B cell (primary cell): ENCODE results near the gene KRTAP10-2. TPM values are rescaled to one million over a fixed set of nuclear protein-coding genes. Genes with fewer than 3 reads are reported as not detected.

Source experiments
- ATAC-seq: fragments of 200-7000 bp; cut with Tn5 transposase; one replicate; pipeline ENCODE4 v1.10.0; 2021; ENCODE audit warnings: low read depth, mild to moderate bottlenecking, moderate number of reproducible peaks, moderate library complexity
- CTCF ChIA-PET: fragments of 350-600 bp; sonication (Branson Sonifier 250); formaldehyde crosslinking; loops from one replicate; lab custom pipeline; 2021; ENCODE audit warnings: antibody characterized with exemption, inconsistent platforms; lab: Charles Lee
- POLR2A ChIA-PET: fragments of 350-600 bp; sonication (Branson Sonifier 250); formaldehyde crosslinking; loops from one replicate; lab custom pipeline; 2021; ENCODE audit warnings: antibody characterized with exemption; lab: Charles Lee
- DNase-seq: peaks from one replicate; pipeline ENCODE4 v3.0.0; 2013
- H2AFZ ChIP-seq: 2 replicates; pipeline ENCODE4 v1.6.1; 2012; ENCODE audit warnings: mild to moderate bottlenecking, low read depth, low read length; ENCODE audit not compliant: insufficient read depth, poor library complexity, severe bottlenecking
- H3K27ac ChIP-seq, 2 donors: 1 replicate in 1 of 2; 2 replicates in 1 of 2; pipeline ENCODE4 v1.5.1; 2012 to 2013; ENCODE audit warnings: low read length in 2 of 2, mild to moderate bottlenecking in 2 of 2, moderate library complexity in 1 of 2
- H3K27me3 ChIP-seq, 4 experiments: fragments of 200-600 bp in 1 of 4; sonication (generic) in 1 of 4; replicated peaks in 1 of 4; 1 replicate in 2 of 4; 2 replicates in 2 of 4; pipeline versions ENCODE4 v1.6.1 to v1.7.0; 2013 to 2016; ENCODE audit warnings: low read length in 3 of 4, mild to moderate bottlenecking in 2 of 4, mixed read lengths in 1 of 4, moderate library complexity in 1 of 4; ENCODE audit not compliant: insufficient read depth in 4 of 4, control insufficient read depth in 3 of 4; ENCODE audit errors: control extremely low read depth in 1 of 4
- H3K36me3 ChIP-seq, 2 experiments: replicated peaks in 1 of 2; 1 replicate in 1 of 2; 2 replicates in 1 of 2; pipeline versions ENCODE4 v1.6.1 to v1.7.1; 2013; ENCODE audit warnings: low read length in 1 of 2; ENCODE audit not compliant: insufficient read depth in 2 of 2, control insufficient read depth in 1 of 2; ENCODE audit errors: control extremely low read depth in 1 of 2, extremely low read depth in 1 of 2
- H3K4me1 ChIP-seq, 2 donors: fragments of 200-600 bp in 1 of 2; sonication (generic) in 1 of 2; 1 replicate in 1 of 2; 2 replicates in 1 of 2; pipeline versions ENCODE4 v1.5.1 to v1.6.1; 2013 to 2017; ENCODE audit warnings: low read length in 2 of 2; ENCODE audit not compliant: control insufficient read depth in 2 of 2, insufficient read depth in 2 of 2
- H3K4me2 ChIP-seq: replicated peaks from 2 replicates; pipeline ENCODE3; 2012; ENCODE audit warnings: mild to moderate bottlenecking, low read depth, low read length; ENCODE audit not compliant: poor library complexity, severe bottlenecking
- H3K4me3 ChIP-seq, 5 experiments: fragments of 200-600 bp in 1 of 5; sonication (generic) in 1 of 5; 1 replicate in 3 of 5; 2 replicates in 2 of 5; pipeline versions ENCODE4 v1.5.1 to v1.7.0; 2011 to 2016; ENCODE audit warnings: low read length in 4 of 5, mild to moderate bottlenecking in 4 of 5, low read depth in 2 of 5, control low read depth in 1 of 5, moderate library complexity in 1 of 5; ENCODE audit not compliant: insufficient read depth in 1 of 5; ENCODE audit errors: control extremely low read depth in 1 of 5, extremely low read depth in 1 of 5
- H3K79me2 ChIP-seq: fragments of 200-600 bp; sonication (generic); one replicate; pipeline ENCODE4 v1.6.0; 2016; ENCODE audit warnings: low read length; ENCODE audit not compliant: control insufficient read depth, insufficient read depth
- H3K9ac ChIP-seq: fragments of 200-600 bp; sonication (generic); 2 replicates; pipeline ENCODE4 v1.6.1; 2017; ENCODE audit warnings: mild to moderate bottlenecking, low read length, moderate library complexity
- H3K9me3 ChIP-seq, 3 donors: one replicate each; pipeline versions ENCODE4 v1.6.1 to v1.7.1; 2013; ENCODE audit warnings: low read length in 2 of 3; ENCODE audit not compliant: control insufficient read depth in 2 of 3, insufficient read depth in 1 of 3; ENCODE audit errors: control extremely low read depth in 1 of 3
- H4K20me1 ChIP-seq: 2 replicates; pipeline ENCODE4 v1.6.0; 2012; ENCODE audit warnings: mild to moderate bottlenecking, low read length; ENCODE audit not compliant: insufficient read depth, control insufficient read depth, poor library complexity, severe bottlenecking
- H3K27ac Mint-ChIP-seq: one replicate; pipeline ENCODE4 v1.8.0; 2021; ENCODE audit warnings: mixed read lengths
- H3K27me3 Mint-ChIP-seq: one replicate; pipeline ENCODE4 v1.8.0; 2021; ENCODE audit warnings: mixed read lengths
- H3K4me1 Mint-ChIP-seq: one replicate; pipeline ENCODE4 v1.8.0; 2021; ENCODE audit warnings: mixed read lengths
- H3K4me3 Mint-ChIP-seq: one replicate; pipeline ENCODE4 v1.8.0; 2021; ENCODE audit warnings: mixed read lengths
- H3K9me3 Mint-ChIP-seq: one replicate; pipeline ENCODE4 v1.8.0; 2022; ENCODE audit warnings: mixed read lengths; ENCODE audit not compliant: insufficient read depth
- EZH2 ChIP-seq: IDR thresholded peaks from 2 replicates; pipeline ENCODE4 v1.6.1; 2012; ENCODE audit warnings: borderline replicate concordance, low read depth, mild to moderate bottlenecking, moderate library complexity, low read length; ENCODE audit not compliant: insufficient read depth, poor library complexity, severe bottlenecking
- WGBS: methylation state at CpG from one replicate; pipeline ENCODE4 v1.1.5; 2013; ENCODE audit warnings: missing lambda C conversion rate; ENCODE audit not compliant: insufficient coverage; 5-methylcytosine and 5-hydroxymethylcytosine counted together
- intact Hi-C: fragments of 100-400 bp; cut with micrococcal nuclease; formaldehyde crosslinking; loops from one replicate; pipeline ENCODE4 v1.10.0; 2022
- polyA plus RNA-seq: library from polyadenylated mRNA; depleted of rRNA; stranded (reverse); fragments of >200 nt; gene quantifications from 2 replicates; pipeline ENCODE4 v1.2.3, GENCODE V29; 2012
- total RNA-seq, 2 donors: library from RNA; stranded (reverse); fragments of 120-200 nt in 1 of 2; gene quantifications; 1 replicate in 1 of 2; 2 replicates in 1 of 2; pipeline versions ENCODE4 v1.2.3 to v1.2.4, GENCODE V29; 2013 to 2022
- TF ChIP-seq, protein P1 (sequence below): fragments of 200-600 bp; IDR thresholded peaks from one replicate; pipeline ENCODE4 v1.8.0; 2022; ENCODE audit warnings: antibody characterized with exemption, mild to moderate bottlenecking

The KRTAP10-2 gene
- total and polyA plus RNA-seq, 2 donors (not counting 1 experiment from before 2014, with no cell fraction given), result not detected

DNA sequence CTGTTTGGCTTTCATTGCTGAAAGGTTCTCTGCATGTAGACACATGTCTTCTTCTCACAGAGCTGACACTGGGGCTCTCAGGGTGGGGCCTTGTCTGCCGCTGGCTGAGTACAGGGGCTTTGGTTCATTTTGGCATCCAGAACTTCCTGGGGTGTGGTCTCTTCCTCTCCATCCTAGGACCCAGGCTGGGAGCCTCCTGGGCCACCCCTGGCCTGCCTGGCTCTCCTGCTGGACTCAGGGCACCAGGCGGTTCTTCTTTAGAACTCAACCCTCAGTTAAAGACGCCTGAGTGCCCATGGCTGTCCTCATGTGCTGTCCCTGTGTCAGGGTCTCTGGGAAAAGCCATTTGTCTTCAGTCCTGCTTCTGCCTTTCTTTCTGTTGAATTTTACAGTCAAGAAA is 34.6 kb upstream of the KRTAP10-2 start:
- intact Hi-C loops, result no loop called here
- no peak overlapping the region for H3K9ac ChIP-seq
- DNase-seq (no peak), ATAC-seq (no peak)
- H3K4me1 ChIP-seq, result no peaks in the 10 kb centered on the region
- CTCF ChIA-PET, result no interaction called here
- H4K20me1 ChIP-seq, result no peaks in the 10 kb centered on the region
- Mint-ChIP-seq H3K4me1 (no peaks in the 10 kb centered on the region), H3K27ac (no peak overlapping the region), H3K4me3 (no peak overlapping the region), H3K27me3 (peaks cover 53% of the 10 kb centered on the region), H3K9me3 (peaks cover 6% of the 10 kb centered on the region)
- peaks cover 3 to 19% (median 15%) of the 10 kb centered on the region in 3 donors for H3K9me3 ChIP-seq
- POLR2A ChIA-PET, result no interaction called here
- no peak overlapping the region for H2AFZ ChIP-seq
- H3K27ac ChIP-seq, result no peak overlapping the region
- no peak overlapping the region for H3K4me3 ChIP-seq
- no peaks in the 10 kb centered on the region for H3K79me2 ChIP-seq
- H3K36me3 ChIP-seq, result no peaks in the 10 kb centered on the region
- TF ChIP-seq, protein P1, sequence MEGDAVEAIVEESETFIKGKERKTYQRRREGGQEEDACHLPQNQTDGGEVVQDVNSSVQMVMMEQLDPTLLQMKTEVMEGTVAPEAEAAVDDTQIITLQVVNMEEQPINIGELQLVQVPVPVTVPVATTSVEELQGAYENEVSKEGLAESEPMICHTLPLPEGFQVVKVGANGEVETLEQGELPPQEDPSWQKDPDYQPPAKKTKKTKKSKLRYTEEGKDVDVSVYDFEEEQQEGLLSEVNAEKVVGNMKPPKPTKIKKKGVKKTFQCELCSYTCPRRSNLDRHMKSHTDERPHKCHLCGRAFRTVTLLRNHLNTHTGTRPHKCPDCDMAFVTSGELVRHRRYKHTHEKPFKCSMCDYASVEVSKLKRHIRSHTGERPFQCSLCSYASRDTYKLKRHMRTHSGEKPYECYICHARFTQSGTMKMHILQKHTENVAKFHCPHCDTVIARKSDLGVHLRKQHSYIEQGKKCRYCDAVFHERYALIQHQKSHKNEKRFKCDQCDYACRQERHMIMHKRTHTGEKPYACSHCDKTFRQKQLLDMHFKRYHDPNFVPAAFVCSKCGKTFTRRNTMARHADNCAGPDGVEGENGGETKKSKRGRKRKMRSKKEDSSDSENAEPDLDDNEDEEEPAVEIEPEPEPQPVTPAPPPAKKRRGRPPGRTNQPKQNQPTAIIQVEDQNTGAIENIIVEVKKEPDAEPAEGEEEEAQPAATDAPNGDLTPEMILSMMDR, result no peak
- no peak for TF ChIP-seq EZH2
- H3K4me2 ChIP-seq, result no peak overlapping the region
- peaks cover 0 to 18% (median 5%) of the 10 kb centered on the region in 4 experiments for H3K27me3 ChIP-seq
- WGBS, result 94% methylated on average over 3 of the region's 3 CpGs

DNA sequence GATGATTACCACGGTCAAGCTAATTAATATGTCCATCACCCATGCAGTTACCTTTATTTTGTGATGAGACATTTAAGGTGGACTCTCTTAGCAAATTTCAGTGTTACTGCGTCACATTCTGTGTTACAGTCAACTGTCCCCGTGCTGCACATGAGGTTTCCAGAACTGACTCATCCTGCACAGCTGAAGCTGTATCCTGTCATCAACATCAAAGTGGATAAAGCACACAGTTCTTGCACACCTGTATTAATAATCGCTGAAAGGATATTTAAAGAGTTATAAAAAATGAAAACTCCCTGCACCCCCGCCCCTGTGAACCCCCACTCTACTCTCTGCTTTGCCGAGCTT is 32.5 kb upstream of the KRTAP10-2 start:
- Histone ChIP-seq H3K79me2 (no peaks in the 10 kb centered on the region), H2AFZ (no peak overlapping the region), H3K4me1 (no peaks in the 10 kb centered on the region), H4K20me1 (no peaks in the 10 kb centered on the region), H3K36me3 (no peaks in the 10 kb centered on the region), H3K4me2 (no peak overlapping the region), H3K27me3 (peaks cover 0 to 18% (median 5%) of the 10 kb centered on the region in 4 experiments), H3K27ac (no peak overlapping the region), H3K9me3 (peaks cover 3 to 38% (median 19%) of the 10 kb centered on the region in 3 donors), H3K4me3 (no peak overlapping the region), H3K9ac (no peak overlapping the region)
- Mint-ChIP-seq H3K4me1 (no peaks in the 10 kb centered on the region), H3K27ac (no peak overlapping the region), H3K27me3 (peaks cover 53% of the 10 kb centered on the region), H3K9me3 (peaks cover 4% of the 10 kb centered on the region), H3K4me3 (no peak overlapping the region)
- ATAC-seq (no peak), DNase-seq (no peak)
- TF ChIP-seq EZH2, result no peak
- TF ChIP-seq, protein P1, result no peak
- intact Hi-C loops, result no loop called here
- 80% methylated on average over 4 of the region's 6 CpGs for WGBS
- POLR2A ChIA-PET, result no interaction called here
- CTCF ChIA-PET, result no interaction called here
